ENCODE results near the gene DCTN4.
A peak's percentile ranks its signal among the peaks of the same experiment; 100 is the strongest.

DCTN4 gene

GRCh38 chr5:150783422-150783928, 24.7 kb upstream of the DCTN4 start:
- no peak for DNase-seq (ENCODE audit: low spot score in 2 of 2)
- Histone ChIP-seq H3K36me3 (replicated peaks) (no peaks in the 10 kb centered on the region), H3K9me3 (no peaks in the 10 kb centered on the region), H3K27me3 (ENCODE audit: low read depth) (no peaks in the 10 kb centered on the region), H3K4me3 (no peak overlapping the region), H3K4me1 (peaks cover 9% of the 10 kb centered on the region)
- in situ Hi-C loops (cut with MboI; ENCODE audit: low sequenced_read_pairs) = loop anchor here (25.0 kb wide), 1 partner anchor 379 kb away; the partner anchor contains the start of gene ANXA6

GRCh38 chr5:150782850-150783249, 24.0 kb upstream of the DCTN4 start:
- Histone ChIP-seq H3K36me3 (replicated peaks) (no peaks in the 10 kb centered on the region), H3K4me3 (no peak overlapping the region), H3K27me3 (ENCODE audit: low read depth) (no peaks in the 10 kb centered on the region), H3K4me1 (peaks cover 7% of the 10 kb centered on the region), H3K9me3 (no peaks in the 10 kb centered on the region)
- no peak for DNase-seq (ENCODE audit: low spot score in 2 of 2)
- in situ Hi-C loops (cut with MboI; ENCODE audit: low sequenced_read_pairs) = loop anchor here (25.0 kb wide), 1 partner anchor 379 kb away; the partner anchor contains the start of gene ANXA6

GRCh38 chr5:150781706-150782614, 23.1 kb upstream of the DCTN4 start:
- Histone ChIP-seq H3K4me1 (peaks cover 3% of the 10 kb centered on the region), H3K27me3 (ENCODE audit: low read depth) (no peaks in the 10 kb centered on the region), H3K9me3 (no peaks in the 10 kb centered on the region), H3K36me3 (replicated peaks) (no peaks in the 10 kb centered on the region), H3K4me3 (no peak overlapping the region)
- no peak for DNase-seq (ENCODE audit: low spot score in 2 of 2)
- in situ Hi-C loops (cut with MboI; ENCODE audit: low sequenced_read_pairs) = loop anchor here (25.0 kb wide), 1 partner anchor 380 kb away; the partner anchor contains the start of gene ANXA6

- Histone ChIP-seq H3K27me3 (ENCODE audit: low read depth) (no peaks in the 10 kb centered on the region), H3K36me3 (replicated peaks) (no peaks in the 10 kb centered on the region), H3K4me1 (peaks cover 3% of the 10 kb centered on the region), H3K9me3 (no peaks in the 10 kb centered on the region), H3K4me3 (no peak overlapping the region)
- DNase-seq (ENCODE audit: low spot score in 2 of 2) = no peak
- in situ Hi-C loops (cut with MboI; ENCODE audit: low sequenced_read_pairs) = loop anchor here (25.0 kb wide), 1 partner anchor 381 kb away; the partner anchor contains the start of gene ANXA6
These were observed 22.0 kb upstream of the DCTN4 start for GRCh38 chr5:150780816-150781221.

GRCh38 chr5:150780187-150780692, 21.4 kb upstream of the DCTN4 start:
- Histone ChIP-seq H3K9me3 (no peaks in the 10 kb centered on the region), H3K4me3 (no peak overlapping the region), H3K4me1 (peaks cover 3% of the 10 kb centered on the region), H3K36me3 (replicated peaks) (no peaks in the 10 kb centered on the region), H3K27me3 (ENCODE audit: low read depth) (no peaks in the 10 kb centered on the region)
- DNase-seq (ENCODE audit: low spot score in 2 of 2) = no peak
- in situ Hi-C loops (cut with MboI; ENCODE audit: low sequenced_read_pairs) = loop anchor here (25.0 kb wide), 1 partner anchor 382 kb away; the partner anchor contains the start of gene ANXA6

- Histone ChIP-seq H3K27me3 (ENCODE audit: low read depth) (no peaks in the 10 kb centered on the region), H3K9me3 (no peaks in the 10 kb centered on the region), H3K4me3 (peak overlapping the region; percentile 61), H3K4me1 (peaks cover 3% of the 10 kb centered on the region), H3K36me3 (replicated peaks) (no peaks in the 10 kb centered on the region)
- in situ Hi-C loops (cut with MboI; ENCODE audit: low sequenced_read_pairs) = loop anchor here (25.0 kb wide), 1 partner anchor 383 kb away; the partner anchor contains the start of gene ANXA6
- no peak for DNase-seq (ENCODE audit: low spot score in 2 of 2)
These were observed 20.8 kb upstream of the DCTN4 start for GRCh38 chr5:150779397-150780186.

GRCh38 chr5:150778517-150779396, 19.9 kb upstream of the DCTN4 start, which contains the start of gene SMIM3:
SMIM3 (plus strand) TSS chr5:150778757; CDS start chr5:150795441, 16,684 bp downstream.
- peak; percentile 77 to 85 for DNase-seq (ENCODE audit: low spot score in 2 of 2)
- Histone ChIP-seq H3K4me3 (peak within 1 kb of the TSS; percentile 61), H3K4me1 (peaks cover 3% of the 10 kb centered on the region), H3K9me3 (no peaks in the 10 kb centered on the region), H3K36me3 (replicated peaks) (no peaks in the 10 kb centered on the region), H3K27me3 (ENCODE audit: low read depth) (no peaks in the 10 kb centered on the region)
- in situ Hi-C loops (cut with MboI; ENCODE audit: low sequenced_read_pairs) = loop anchor here (25.0 kb wide), 1 partner anchor 384 kb away; the partner anchor contains the start of gene ANXA6

GRCh38 chr5:150778088-150778516, 19.3 kb upstream of the DCTN4 start:
- Histone ChIP-seq H3K4me3 (peak overlapping the region; percentile 61), H3K9me3 (no peaks in the 10 kb centered on the region), H3K27me3 (ENCODE audit: low read depth) (no peaks in the 10 kb centered on the region), H3K36me3 (replicated peaks) (no peaks in the 10 kb centered on the region), H3K4me1 (peaks cover 3% of the 10 kb centered on the region)
- in situ Hi-C loops (cut with MboI; ENCODE audit: low sequenced_read_pairs) = loop anchor here (25.0 kb wide), 1 partner anchor 384 kb away; the partner anchor contains the start of gene ANXA6
- no peak for DNase-seq (ENCODE audit: low spot score in 2 of 2)

- Histone ChIP-seq H3K36me3 (replicated peaks) (no peaks in the 10 kb centered on the region), H3K27me3 (ENCODE audit: low read depth) (no peaks in the 10 kb centered on the region), H3K4me3 (no peak overlapping the region), H3K4me1 (peaks cover 3% of the 10 kb centered on the region), H3K9me3 (no peaks in the 10 kb centered on the region)
- no peak for DNase-seq (ENCODE audit: low spot score in 2 of 2)
- in situ Hi-C loops (cut with MboI; ENCODE audit: low sequenced_read_pairs) = loop anchor here (25.0 kb wide), 1 partner anchor 385 kb away; the partner anchor contains the start of gene ANXA6
These were observed 18.9 kb upstream of the DCTN4 start for GRCh38 chr5:150777685-150778084.

GRCh38 chr5:150774145-150774544, 15.3 kb upstream of the DCTN4 start:
- DNase-seq (ENCODE audit: low spot score in 2 of 2) = no peak
- H3K4me3 ChIP-seq = no peak overlapping the region
- no peaks in the 10 kb centered on the region; the same call in 1 of the 2 replicates for H3K4me1 ChIP-seq
- no peaks in the 10 kb centered on the region for H3K9me3 ChIP-seq
- in situ Hi-C loops (cut with MboI; ENCODE audit: low sequenced_read_pairs) = no loop called here
- no peaks in the 10 kb centered on the region for H3K36me3 ChIP-seq (replicated peaks)
- peaks cover 6% of the 10 kb centered on the region; the same call in 1 of the 2 replicates for H3K27me3 ChIP-seq (ENCODE audit: low read depth)

- Histone ChIP-seq H3K27me3 (ENCODE audit: low read depth) (peaks cover 11% of the 10 kb centered on the region), H3K9me3 (no peaks in the 10 kb centered on the region), H3K4me3 (no peak overlapping the region), H3K4me1 (no peaks in the 10 kb centered on the region), H3K36me3 (replicated peaks) (no peaks in the 10 kb centered on the region)
- DNase-seq (ENCODE audit: low spot score in 2 of 2) = no peak
- in situ Hi-C loops (cut with MboI; ENCODE audit: low sequenced_read_pairs) = no loop called here
These were observed 12.4 kb upstream of the DCTN4 start for GRCh38 chr5:150771034-150771795.

- Histone ChIP-seq H3K4me1 (no peaks in the 10 kb centered on the region), H3K36me3 (replicated peaks) (no peaks in the 10 kb centered on the region), H3K9me3 (no peaks in the 10 kb centered on the region), H3K27me3 (ENCODE audit: low read depth) (peaks cover 11% of the 10 kb centered on the region), H3K4me3 (no peak overlapping the region)
- in situ Hi-C loops (cut with MboI; ENCODE audit: low sequenced_read_pairs) = no loop called here
- DNase-seq (ENCODE audit: low spot score in 2 of 2) = no peak
These were observed 7.4 kb upstream of the DCTN4 start for GRCh38 chr5:150766251-150766650.
